Right lobe of liver (tissue), 4 donors: ENCODE data around the gene SPACA4.

Source experiments
- POLR2A ChIP-seq: fragments of 450-650 bp; IDR thresholded peaks from one replicate; pipeline ENCODE4 v1.6.1; 2017; ENCODE audit warnings: antibody characterized with exemption, mild to moderate bottlenecking
- TF ChIP-seq, protein P1 (sequence below), 4 donors: fragments of 200-600 bp in 3 of 4; fragments of 450-650 bp in 1 of 4; IDR thresholded peaks; one replicate each; pipeline versions ENCODE4 v1.5.1 to v1.8.0; 2016 to 2022; ENCODE audit warnings: antibody characterized with exemption in 4 of 4, mild to moderate bottlenecking in 2 of 4
- donor health status: DM: no; HTN: no; CAD: no.
- donor health status: DM: no; HTN: no; CAD: no.
- donor health status: DM: no; HTN: yes; CAD: no.

DNA sequence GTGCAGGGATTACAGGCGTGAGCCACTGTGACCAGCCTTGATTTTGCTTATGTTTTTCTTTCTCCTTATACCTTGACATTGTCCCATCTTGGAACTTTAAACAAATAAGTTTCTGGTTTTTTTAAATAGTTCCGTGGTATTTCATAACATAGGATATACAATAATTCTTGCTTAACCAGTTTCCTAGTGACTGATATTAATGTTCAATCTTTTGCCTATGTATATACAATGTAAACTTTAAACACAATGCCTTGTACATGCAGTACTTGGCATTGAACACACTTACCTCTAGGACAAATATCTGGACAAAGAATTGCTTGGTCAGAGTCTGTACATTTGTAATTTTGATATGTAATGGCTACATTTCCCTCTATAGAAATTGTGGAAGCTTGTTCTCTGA is 24.4 kb upstream of the SPACA4 start:
- TF ChIP-seq, protein P1, sequence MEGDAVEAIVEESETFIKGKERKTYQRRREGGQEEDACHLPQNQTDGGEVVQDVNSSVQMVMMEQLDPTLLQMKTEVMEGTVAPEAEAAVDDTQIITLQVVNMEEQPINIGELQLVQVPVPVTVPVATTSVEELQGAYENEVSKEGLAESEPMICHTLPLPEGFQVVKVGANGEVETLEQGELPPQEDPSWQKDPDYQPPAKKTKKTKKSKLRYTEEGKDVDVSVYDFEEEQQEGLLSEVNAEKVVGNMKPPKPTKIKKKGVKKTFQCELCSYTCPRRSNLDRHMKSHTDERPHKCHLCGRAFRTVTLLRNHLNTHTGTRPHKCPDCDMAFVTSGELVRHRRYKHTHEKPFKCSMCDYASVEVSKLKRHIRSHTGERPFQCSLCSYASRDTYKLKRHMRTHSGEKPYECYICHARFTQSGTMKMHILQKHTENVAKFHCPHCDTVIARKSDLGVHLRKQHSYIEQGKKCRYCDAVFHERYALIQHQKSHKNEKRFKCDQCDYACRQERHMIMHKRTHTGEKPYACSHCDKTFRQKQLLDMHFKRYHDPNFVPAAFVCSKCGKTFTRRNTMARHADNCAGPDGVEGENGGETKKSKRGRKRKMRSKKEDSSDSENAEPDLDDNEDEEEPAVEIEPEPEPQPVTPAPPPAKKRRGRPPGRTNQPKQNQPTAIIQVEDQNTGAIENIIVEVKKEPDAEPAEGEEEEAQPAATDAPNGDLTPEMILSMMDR (IDR thresholded peaks at IDR 0.05), result no peak
- TF ChIP-seq POLR2A, result no peak
